A549 (cell line): ENCODE measurements around the gene FXR1. TPM values are rescaled to one million over a fixed set of nuclear protein-coding genes. Genes with fewer than 3 reads are reported as not detected.

Source experiments
- ATAC-seq, 2 experiments: fragments of 200-7000 bp in 1 of 2; fragments of >200 bp in 1 of 2; cut with Nextera tagmentation in 1 of 2; cut with Tn5 transposase in 1 of 2; 3 replicates each; pipeline versions ENCODE4 v1.8.0 to v1.9.1; 2018 to 2020; ENCODE audit warnings: mild to moderate bottlenecking in 1 of 2, moderate library complexity in 1 of 2
- CTCF ChIA-PET: fragments of 300-600 bp; sonication (Branson Sonifier 250); formaldehyde crosslinking; extraction: SDS; loops from one replicate; lab custom pipeline; 2021; ENCODE audit warnings: antibody characterized with exemption, inconsistent platforms; lab: Yijun Ruan, JAX
- POLR2A ChIA-PET: fragments of 350-600 bp; formaldehyde crosslinking; extraction: SDS; loops from one replicate; lab custom pipeline; 2021; ENCODE audit warnings: antibody characterized with exemption, inconsistent platforms; lab: Yijun Ruan, JAX
- DNase-seq, 2 experiments: peaks; one replicate each; pipeline versions ENCODE4 v3.0.0 to v3.0.0-alpha.2; 2011 to 2016; ENCODE audit warnings: low read depth in 1 of 2, low spot score in 1 of 2
- FAIRE-seq: peaks from 2 replicates; lab custom pipeline; 2011; peaks lifted over from hg19 to GRCh38; lab: Jason Lieb, UNC
- H3K27ac ChIP-seq, 2 experiments: fragments of >200 bp; sonication (Bioruptor Twin); formaldehyde crosslinking; 3 replicates each; pipeline ENCODE4 v1.5.1; 2016 to 2017
- H3K4me1 ChIP-seq: fragments of >200 bp; sonication (Bioruptor Twin); formaldehyde crosslinking; 3 replicates; pipeline ENCODE4 v1.6.1; 2016
- H3K4me2 ChIP-seq: fragments of >200 bp; sonication (Bioruptor Twin); formaldehyde crosslinking; 3 replicates; pipeline ENCODE4 v1.6.1; 2016
- H3K4me3 ChIP-seq: fragments of >200 bp; sonication (Bioruptor Twin); formaldehyde crosslinking; 3 replicates; pipeline ENCODE4 v1.5.1; 2016
- H3K9me3 ChIP-seq: fragments of >200 bp; sonication (Bioruptor Twin); formaldehyde crosslinking; 3 replicates; pipeline ENCODE4 v1.6.1; 2016
- CEBPB ChIP-seq, 2 experiments: fragments of >200 bp in 1 of 2; sonication (Bioruptor Twin) in 1 of 2; formaldehyde crosslinking in 1 of 2; IDR thresholded peaks; 2 replicates each; pipeline ENCODE4 v1.6.1; 2012 to 2016
- CHD4 ChIP-seq: fragments of 200-600 bp; sonication (generic); IDR thresholded peaks from 2 replicates; pipeline ENCODE4 v1.6.1; 2016; ENCODE audit warnings: antibody characterized with exemption, mild to moderate bottlenecking, borderline replicate concordance
- EHF ChIP-seq: fragments of 250-450 bp; sonication (Bioruptor Pico); IDR thresholded peaks from 2 replicates; pipeline ENCODE4 v1.5.0; 2020; ENCODE audit warnings: mild to moderate bottlenecking
- EHMT2 ChIP-seq: fragments of 200-600 bp; sonication (generic); IDR thresholded peaks from 2 replicates; pipeline ENCODE4 v1.6.1; 2016; ENCODE audit warnings: antibody characterized with exemption, low read depth, mild to moderate bottlenecking, moderate library complexity
- FOSB ChIP-seq: fragments of 250-450 bp; sonication (Bioruptor Pico); IDR thresholded peaks from 2 replicates; pipeline ENCODE4 v1.5.0; 2020; ENCODE audit warnings: mild to moderate bottlenecking, moderate library complexity
- HOXA7 ChIP-seq: fragments of 250-450 bp; sonication (Bioruptor Pico); IDR thresholded peaks from 2 replicates; pipeline ENCODE4 v1.5.0; 2020; ENCODE audit warnings: mild to moderate bottlenecking, moderate library complexity
- HOXB13 ChIP-seq: fragments of 250-450 bp; sonication (Bioruptor Pico); IDR thresholded peaks from 2 replicates; pipeline ENCODE4 v1.5.0; 2020; ENCODE audit warnings: low read depth, mild to moderate bottlenecking, moderate library complexity
- JUN ChIP-seq, 2 experiments: fragments of >200 bp; sonication (Bioruptor Twin); formaldehyde crosslinking; IDR thresholded peaks; 2 replicates in 1 of 2; 3 replicates in 1 of 2; pipeline ENCODE4 v1.6.1; 2016 to 2017
- KDM1A ChIP-seq: fragments of 200-600 bp; sonication (generic); IDR thresholded peaks from 2 replicates; pipeline ENCODE4 v1.6.1; 2016; ENCODE audit warnings: low read depth, mild to moderate bottlenecking
- MAFK ChIP-seq: fragments of 450-650 bp; IDR thresholded peaks from 2 replicates; pipeline ENCODE4 v1.6.1; 2014; ENCODE audit not compliant: partially characterized antibody
- NR3C1 ChIP-seq: fragments of >200 bp; sonication (Bioruptor Twin); formaldehyde crosslinking; IDR thresholded peaks from 3 replicates; pipeline ENCODE4 v1.6.1; 2017
- PHF8 ChIP-seq: fragments of 200-600 bp; sonication (generic); IDR thresholded peaks from 2 replicates; pipeline ENCODE4 v1.6.1; 2016; ENCODE audit warnings: low read depth, mild to moderate bottlenecking, antibody characterized with exemption, moderate library complexity, borderline replicate concordance
- POLR2AphosphoS2 ChIP-seq: conservative IDR thresholded peaks from 2 replicates; pipeline ENCODE4 v1.6.1; 2012; ENCODE audit warnings: low read length, improper control_type of control experiment, inconsistent platforms
- RAD21 ChIP-seq, 2 experiments: fragments of >200 bp in 1 of 2; sonication (Bioruptor Twin) in 1 of 2; formaldehyde crosslinking in 1 of 2; IDR thresholded peaks in 1 of 2; conservative IDR thresholded peaks in 1 of 2; 2 replicates in 1 of 2; 3 replicates in 1 of 2; pipeline ENCODE4 v1.6.1; 2012 to 2018; ENCODE audit warnings: inconsistent platforms in 1 of 2
- RARB ChIP-seq: fragments of 250-450 bp; sonication (Bioruptor Pico); IDR thresholded peaks from 2 replicates; pipeline ENCODE4 v1.8.0; 2021; ENCODE audit warnings: mild to moderate bottlenecking, moderate library complexity
- SREBF2 ChIP-seq: fragments of 450-650 bp; IDR thresholded peaks from 2 replicates; pipeline ENCODE4 v1.6.1; 2014; ENCODE audit warnings: mild to moderate bottlenecking, moderate library complexity
- ZFP36 ChIP-seq: fragments of 450-650 bp; IDR thresholded peaks from 2 replicates; pipeline ENCODE4 v1.6.1; 2014; ENCODE audit warnings: borderline replicate concordance; ENCODE audit not compliant: partially characterized antibody
- ZNF302 ChIP-seq: fragments of 250-450 bp; sonication (Bioruptor Pico); IDR thresholded peaks from 2 replicates; pipeline ENCODE4 v1.9.0; 2021; ENCODE audit warnings: inconsistent platforms, mild to moderate bottlenecking, moderate library complexity
- whole genome bisulfite sequencing: methylation state at CpG from one replicate; pipeline ENCODE4 v1.1.6; 2017; ENCODE audit errors: missing lambda C conversion rate; 5-methylcytosine and 5-hydroxymethylcytosine counted together
- polyA plus RNA-seq, 4 experiments: library from polyadenylated mRNA; depleted of rRNA in 3 of 4; stranded (reverse); fragments of >200 nt; fragmentation: RNase III in 1 of 4; extraction: RNeasy Plus Mini Kit Qiagen cat#74134 plus additional on column Dnase treatment in 1 of 4; gene quantifications; 2 replicates in 3 of 4; 3 replicates in 1 of 4; pipeline ENCODE4 v1.2.3, GENCODE V29; 2011 to 2017
- TF ChIP-seq, protein P1 (sequence below): fragments of 150-350 bp; IDR thresholded peaks from 2 replicates; pipeline ENCODE4 v1.6.1; 2014; ENCODE audit warnings: low read depth, mild to moderate bottlenecking, low read length
- TF ChIP-seq, protein P2 (sequence below): fragments of 450-650 bp; IDR thresholded peaks from 2 replicates; pipeline ENCODE4 v1.6.1; 2014; ENCODE audit warnings: antibody characterized with exemption
- TF ChIP-seq, protein P3 (sequence below): fragments of >200 bp; sonication (Bioruptor Twin); formaldehyde crosslinking; IDR thresholded peaks from 3 replicates; pipeline ENCODE4 v1.5.1; 2016
- TF ChIP-seq, protein P4 (sequence below): fragments of 250-450 bp; sonication (Bioruptor Pico); IDR thresholded peaks from 2 replicates; pipeline ENCODE4 v1.5.0; 2021; ENCODE audit warnings: mild to moderate bottlenecking, moderate library complexity, borderline replicate concordance

FXR1 gene
- polyA plus RNA-seq, 2 of the 4 experiments (the other 2 are of a cell fraction) = 98.3 to 132 TPM

DNA sequence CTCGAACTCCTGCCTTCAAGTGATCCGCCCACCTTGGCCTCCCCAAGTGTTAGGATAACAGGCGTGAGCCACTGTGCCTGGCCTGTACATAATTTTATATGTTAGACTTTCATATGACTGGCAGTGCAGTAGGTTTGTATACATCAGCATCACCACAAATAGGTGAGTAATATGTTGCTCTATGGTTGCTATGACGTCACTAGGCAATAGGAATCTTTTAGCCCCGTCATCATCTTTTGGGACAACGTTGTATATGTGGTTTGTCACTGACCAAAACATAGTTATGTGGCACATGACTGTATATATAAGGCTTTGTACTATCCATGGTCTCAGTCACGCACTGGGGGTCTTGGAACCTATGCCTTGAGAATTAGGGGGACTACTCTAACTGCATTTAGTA, 94.1 kb downstream of the FXR1 start:
- Histone ChIP-seq H3K27ac (no peak overlapping the region), H3K9me3 (no peaks in the 10 kb centered on the region), H3K4me3 (no peak overlapping the region), H3K4me2 (no peak overlapping the region), H3K4me1 (no peaks in the 10 kb centered on the region)
- ChIA-PET CTCF (no interaction called here), POLR2A (no interaction called here)
- DNase-seq (no peak), FAIRE-seq (no peak), ATAC-seq (no peak)
- 24% methylated on average over 6 of the region's 7 CpGs for WGBS
- TF ChIP-seq POLR2AphosphoS2 (no peak), RARB (CRISPR knock-in tag) (no peak), FOSB (no peak), ZNF302 (CRISPR knock-in tag) (no peak), SREBF2 (no peak)

DNA sequence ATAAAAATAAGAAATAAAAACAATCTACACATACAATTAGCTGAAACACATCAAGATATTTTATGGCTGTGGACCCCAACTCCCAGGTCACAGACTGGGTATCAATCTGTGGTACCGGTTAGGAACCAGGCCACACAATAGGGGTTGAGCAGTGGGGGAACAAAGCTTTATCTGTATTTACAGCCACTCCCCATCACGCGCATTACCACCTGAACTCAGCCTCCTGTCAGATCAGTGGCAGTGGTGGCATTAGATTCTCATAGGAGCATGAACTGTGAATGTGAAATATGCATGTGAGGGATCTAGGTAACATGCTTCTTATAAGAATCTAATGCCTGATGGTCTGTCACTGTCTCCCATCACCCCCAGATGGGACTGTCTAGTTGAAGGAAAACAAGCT, 94.8 kb downstream of the FXR1 start:
- TF ChIP-seq HOXB13 (CRISPR knock-in tag) = no peak
- TF ChIP-seq, protein P1, sequence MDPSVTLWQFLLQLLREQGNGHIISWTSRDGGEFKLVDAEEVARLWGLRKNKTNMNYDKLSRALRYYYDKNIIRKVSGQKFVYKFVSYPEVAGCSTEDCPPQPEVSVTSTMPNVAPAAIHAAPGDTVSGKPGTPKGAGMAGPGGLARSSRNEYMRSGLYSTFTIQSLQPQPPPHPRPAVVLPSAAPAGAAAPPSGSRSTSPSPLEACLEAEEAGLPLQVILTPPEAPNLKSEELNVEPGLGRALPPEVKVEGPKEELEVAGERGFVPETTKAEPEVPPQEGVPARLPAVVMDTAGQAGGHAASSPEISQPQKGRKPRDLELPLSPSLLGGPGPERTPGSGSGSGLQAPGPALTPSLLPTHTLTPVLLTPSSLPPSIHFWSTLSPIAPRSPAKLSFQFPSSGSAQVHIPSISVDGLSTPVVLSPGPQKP = no peak
- TF ChIP-seq JUN (IDR thresholded peaks at IDR 0.05) = no peak
- no peak for TF ChIP-seq ZNF302 (CRISPR knock-in tag)
- TF ChIP-seq CEBPB (IDR thresholded peaks at IDR 0.05) = no peak
- no peak for TF ChIP-seq EHMT2
- TF ChIP-seq ZFP36 = no peak
- TF ChIP-seq, protein P2, sequence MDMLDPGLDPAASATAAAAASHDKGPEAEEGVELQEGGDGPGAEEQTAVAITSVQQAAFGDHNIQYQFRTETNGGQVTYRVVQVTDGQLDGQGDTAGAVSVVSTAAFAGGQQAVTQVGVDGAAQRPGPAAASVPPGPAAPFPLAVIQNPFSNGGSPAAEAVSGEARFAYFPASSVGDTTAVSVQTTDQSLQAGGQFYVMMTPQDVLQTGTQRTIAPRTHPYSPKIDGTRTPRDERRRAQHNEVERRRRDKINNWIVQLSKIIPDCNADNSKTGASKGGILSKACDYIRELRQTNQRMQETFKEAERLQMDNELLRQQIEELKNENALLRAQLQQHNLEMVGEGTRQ = no peak
- no peak for FAIRE-seq
- no peak for DNase-seq
- no peak overlapping the region for H3K27ac ChIP-seq
- H3K4me2 ChIP-seq = no peak overlapping the region
- H3K4me3 ChIP-seq = no peak overlapping the region
- 70% methylated on average over 3 of the region's 3 CpGs for WGBS
- no peaks in the 10 kb centered on the region for H3K4me1 ChIP-seq
- ChIA-PET CTCF (no interaction called here), POLR2A (no interaction called here)
- no peak for ATAC-seq
- no peaks in the 10 kb centered on the region for H3K9me3 ChIP-seq

DNA sequence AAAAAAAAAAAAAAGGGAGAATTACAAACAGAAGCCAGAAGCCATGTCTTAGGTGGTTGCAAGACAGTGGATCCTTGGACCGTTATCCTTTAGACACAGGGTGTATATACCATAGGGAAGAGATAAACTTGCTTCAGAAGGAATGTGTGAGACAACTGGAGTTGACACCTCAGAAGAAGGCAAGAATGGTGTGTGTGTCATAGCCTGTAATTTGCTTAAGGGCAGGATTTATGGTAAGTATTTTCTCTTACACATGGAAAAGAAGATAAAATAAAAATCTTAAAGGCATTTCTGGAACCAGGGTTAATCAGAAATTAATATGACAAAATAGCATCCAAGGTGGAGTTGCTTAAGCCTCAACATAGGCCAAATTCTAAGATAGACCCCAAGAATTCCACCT, 96.3 kb downstream of the FXR1 start:
- Histone ChIP-seq H3K4me1 (no peaks in the 10 kb centered on the region), H3K4me2 (no peak overlapping the region), H3K4me3 (no peak overlapping the region), H3K9me3 (no peaks in the 10 kb centered on the region), H3K27ac (no peak overlapping the region)
- WGBS = 0% methylated on average over 1 of the region's 1 CpG
- DNase-seq = no peak
- CTCF ChIA-PET = no interaction called here
- TF ChIP-seq PHF8 (no peak), NR3C1 (no peak), EHF (CRISPR knock-in tag) (no peak), CHD4 (no peak), RAD21 (conservative IDR thresholded peaks at IDR 0.05 in 1 of 2, IDR thresholded peaks at IDR 0.05 in 1 of 2) (no peak), MAFK (no peak), CEBPB (IDR thresholded peaks at IDR 0.05) (no peak), KDM1A (no peak), POLR2AphosphoS2 (no peak), HOXA7 (no peak)
- TF ChIP-seq, protein P3, sequence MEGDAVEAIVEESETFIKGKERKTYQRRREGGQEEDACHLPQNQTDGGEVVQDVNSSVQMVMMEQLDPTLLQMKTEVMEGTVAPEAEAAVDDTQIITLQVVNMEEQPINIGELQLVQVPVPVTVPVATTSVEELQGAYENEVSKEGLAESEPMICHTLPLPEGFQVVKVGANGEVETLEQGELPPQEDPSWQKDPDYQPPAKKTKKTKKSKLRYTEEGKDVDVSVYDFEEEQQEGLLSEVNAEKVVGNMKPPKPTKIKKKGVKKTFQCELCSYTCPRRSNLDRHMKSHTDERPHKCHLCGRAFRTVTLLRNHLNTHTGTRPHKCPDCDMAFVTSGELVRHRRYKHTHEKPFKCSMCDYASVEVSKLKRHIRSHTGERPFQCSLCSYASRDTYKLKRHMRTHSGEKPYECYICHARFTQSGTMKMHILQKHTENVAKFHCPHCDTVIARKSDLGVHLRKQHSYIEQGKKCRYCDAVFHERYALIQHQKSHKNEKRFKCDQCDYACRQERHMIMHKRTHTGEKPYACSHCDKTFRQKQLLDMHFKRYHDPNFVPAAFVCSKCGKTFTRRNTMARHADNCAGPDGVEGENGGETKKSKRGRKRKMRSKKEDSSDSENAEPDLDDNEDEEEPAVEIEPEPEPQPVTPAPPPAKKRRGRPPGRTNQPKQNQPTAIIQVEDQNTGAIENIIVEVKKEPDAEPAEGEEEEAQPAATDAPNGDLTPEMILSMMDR = no peak
- TF ChIP-seq, protein P4, sequence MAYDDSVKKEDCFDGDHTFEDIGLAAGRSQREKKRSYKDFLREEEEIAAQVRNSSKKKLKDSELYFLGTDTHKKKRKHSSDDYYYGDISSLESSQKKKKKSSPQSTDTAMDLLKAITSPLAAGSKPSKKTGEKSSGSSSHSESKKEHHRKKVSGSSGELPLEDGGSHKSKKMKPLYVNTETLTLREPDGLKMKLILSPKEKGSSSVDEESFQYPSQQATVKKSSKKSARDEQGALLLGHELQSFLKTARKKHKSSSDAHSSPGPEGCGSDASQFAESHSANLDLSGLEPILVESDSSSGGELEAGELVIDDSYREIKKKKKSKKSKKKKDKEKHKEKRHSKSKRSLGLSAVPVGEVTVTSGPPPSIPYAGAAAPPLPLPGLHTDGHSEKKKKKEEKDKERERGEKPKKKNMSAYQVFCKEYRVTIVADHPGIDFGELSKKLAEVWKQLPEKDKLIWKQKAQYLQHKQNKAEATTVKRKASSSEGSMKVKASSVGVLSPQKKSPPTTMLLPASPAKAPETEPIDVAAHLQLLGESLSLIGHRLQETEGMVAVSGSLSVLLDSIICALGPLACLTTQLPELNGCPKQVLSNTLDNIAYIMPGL (CRISPR knock-in tag) = no peak
- no peak for ATAC-seq
- POLR2A ChIA-PET = no interaction called here
- no peak for FAIRE-seq
